ENCODE measurements around the gene PHLDB2. TPM values are rescaled to one million over a fixed set of nuclear protein-coding genes. Genes with fewer than 3 reads are reported as not detected.

The PHLDB2 gene
- total and polyA plus RNA-seq, 2 of the 13 experiments (the other 11 are each of a cell fraction or from before 2014, with no cell fraction given), result 8.4 to 23.6 TPM

DNA sequence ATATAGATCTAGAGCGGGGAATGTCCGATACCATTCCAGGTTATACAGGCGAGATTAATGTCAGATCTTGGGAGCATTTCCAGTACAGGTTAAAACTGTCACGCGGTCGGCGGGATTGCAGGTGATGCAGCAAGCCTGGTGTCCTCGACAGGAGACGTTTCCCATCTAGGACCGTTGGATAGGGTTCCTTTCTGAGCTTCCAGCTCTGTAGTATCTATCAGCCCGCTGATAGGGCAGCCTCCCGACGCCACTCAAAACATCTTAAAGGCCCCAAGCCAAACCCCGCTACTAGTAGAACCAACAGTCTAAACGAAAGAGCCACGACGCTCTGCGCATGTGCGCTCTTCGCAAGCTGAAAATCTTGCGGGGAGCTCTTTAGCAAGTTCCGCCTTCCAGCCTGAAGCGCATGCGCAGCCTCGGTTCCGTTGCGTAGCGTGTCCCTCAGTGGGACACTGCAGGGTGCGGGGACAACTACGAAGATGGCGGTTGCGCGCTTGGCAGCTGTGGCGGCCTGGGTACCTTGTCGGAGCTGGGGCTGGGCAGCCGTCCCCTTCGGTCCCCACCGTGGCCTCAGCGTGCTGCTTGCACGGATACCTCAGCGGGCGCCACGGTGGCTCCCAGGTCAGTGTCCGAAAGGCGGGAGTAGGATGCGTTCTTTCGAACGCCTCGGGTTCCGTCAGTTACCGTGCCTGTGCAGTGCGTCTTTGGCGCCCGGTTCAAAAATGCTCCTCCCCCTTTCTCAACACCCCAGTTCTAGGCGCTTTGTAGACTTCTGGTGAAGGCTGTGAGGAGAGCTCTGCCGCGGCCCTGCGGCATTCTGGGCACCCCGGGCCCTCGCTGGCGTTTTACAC lies 119.7 kb downstream of the PHLDB2 start, which contains the start of gene ABHD10:
Gene ABHD10 (plus strand): TSS at position 444 of the 851 bp plus-strand sequence. CDS start 36 bp downstream, at position 480.
- Histone ChIP-seq H3K4me1 (ENCODE audit: insufficient read depth, low read length) (peaks cover 23% of the 10 kb centered on the region), H3K4me2 (ENCODE audit: low read depth, low read length) (peak within 1 kb of the TSS; percentile 75), H3K79me2 (ENCODE audit: insufficient read depth, low read length) (peaks cover 41% of the 10 kb centered on the region), H3K27ac (ENCODE audit: extremely low read length, insufficient read depth, low read length) (peak within 1 kb of the TSS; percentile 80), H3K4me3 (replicated peaks in 1 of 3; ENCODE audit: insufficient read depth in 1 of 3, low read depth in 2 of 3, low read length in 3 of 3) (peak within 1 kb of the TSS; percentile 79 to 95 (median 86)), H3K36me3 (replicated peaks in 1 of 2; ENCODE audit: control insufficient read depth in 1 of 2, insufficient read depth in 2 of 2, low read length in 2 of 2) (0 out of 5 replicates have a peak, but pooled peaks cover 0 to 5% of the 10 kb centered on the region in 2 experiments), H3K9me3 (ENCODE audit: low read length) (no peaks in the 10 kb centered on the region), H4K20me1 (ENCODE audit: insufficient read depth, low read length) (no peaks in the 10 kb centered on the region), H3K27me3 (ENCODE audit: control insufficient read depth in 1 of 2, insufficient read depth in 2 of 2, low read length in 2 of 2) (no peaks in the 10 kb centered on the region), H3K9ac (ENCODE audit: insufficient read depth, low read depth, low read length) (peak within 1 kb of the TSS; percentile 88), H2AFZ (ENCODE audit: low read length) (peak within 1 kb of the TSS; percentile 85)
- DNase-seq (ENCODE audit: low spot score) (peak; percentile 95), ATAC-seq (peak; percentile 97), FAIRE-seq (peak; percentile 92)
- in situ Hi-C loops (cut with HindIII; ENCODE audit: extremely low pct_ligation_motif_present, low pct_unique_long_range_greater_than_20kb) (no loop called here), intact Hi-C loops (cut with micrococcal nuclease; ENCODE audit: unreplicated experiment) (no loop called here)
- POLR2A ChIA-PET, result interaction anchor here (0.6 to 2.5 kb wide), 19 partner anchors 11 to 583 kb away, joined by 3 to 21 read pairs (median 5); partner anchors contain the start of genes ATG3, SLC35A5 and TAGLN3
- WGBS (ENCODE audit: low lambda C conversion rate), result 18% methylated on average over 20 of the region's 61 CpGs
- TSS peak; percentile 56 for BruUV-seq (replicated peaks)
- CTCF ChIA-PET (ENCODE audit: low intra/inter-chr PET ratio, low total read pairs), result no interaction called here
- TF ChIP-seq, protein P1, sequence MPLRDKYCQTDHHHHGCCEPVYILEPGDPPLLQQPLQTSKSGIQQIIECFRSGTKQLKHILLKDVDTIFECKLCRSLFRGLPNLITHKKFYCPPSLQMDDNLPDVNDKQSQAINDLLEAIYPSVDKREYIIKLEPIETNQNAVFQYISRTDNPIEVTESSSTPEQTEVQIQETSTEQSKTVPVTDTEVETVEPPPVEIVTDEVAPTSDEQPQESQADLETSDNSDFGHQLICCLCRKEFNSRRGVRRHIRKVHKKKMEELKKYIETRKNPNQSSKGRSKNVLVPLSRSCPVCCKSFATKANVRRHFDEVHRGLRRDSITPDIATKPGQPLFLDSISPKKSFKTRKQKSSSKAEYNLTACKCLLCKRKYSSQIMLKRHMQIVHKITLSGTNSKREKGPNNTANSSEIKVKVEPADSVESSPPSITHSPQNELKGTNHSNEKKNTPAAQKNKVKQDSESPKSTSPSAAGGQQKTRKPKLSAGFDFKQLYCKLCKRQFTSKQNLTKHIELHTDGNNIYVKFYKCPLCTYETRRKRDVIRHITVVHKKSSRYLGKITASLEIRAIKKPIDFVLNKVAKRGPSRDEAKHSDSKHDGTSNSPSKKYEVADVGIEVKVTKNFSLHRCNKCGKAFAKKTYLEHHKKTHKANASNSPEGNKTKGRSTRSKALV (CRISPR knock-in tag; IDR thresholded peaks at IDR 0.05), result peak; percentile 40; the same call in 1 of the 2 replicates
- TF ChIP-seq PRPF4 (IDR thresholded peaks at IDR 0.05; ENCODE audit: low read depth, low read length, poor library complexity, severe bottlenecking) (no peak), AGO1 (IDR thresholded peaks at IDR 0.05; ENCODE audit: low read depth, low read length, poor library complexity, severe bottlenecking) (peak; percentile 83), JUNB (CRISPR knock-in tag; IDR thresholded peaks at IDR 0.05; ENCODE audit: borderline replicate concordance) (no peak), ARID2 (CRISPR knock-in tag; IDR thresholded peaks at IDR 0.05; ENCODE audit: borderline replicate concordance) (peak; percentile 93), SETDB1 (CRISPR knock-in tag; IDR thresholded peaks at IDR 0.05; ENCODE audit: borderline replicate concordance) (no peak)
- TF ChIP-seq, protein P2, sequence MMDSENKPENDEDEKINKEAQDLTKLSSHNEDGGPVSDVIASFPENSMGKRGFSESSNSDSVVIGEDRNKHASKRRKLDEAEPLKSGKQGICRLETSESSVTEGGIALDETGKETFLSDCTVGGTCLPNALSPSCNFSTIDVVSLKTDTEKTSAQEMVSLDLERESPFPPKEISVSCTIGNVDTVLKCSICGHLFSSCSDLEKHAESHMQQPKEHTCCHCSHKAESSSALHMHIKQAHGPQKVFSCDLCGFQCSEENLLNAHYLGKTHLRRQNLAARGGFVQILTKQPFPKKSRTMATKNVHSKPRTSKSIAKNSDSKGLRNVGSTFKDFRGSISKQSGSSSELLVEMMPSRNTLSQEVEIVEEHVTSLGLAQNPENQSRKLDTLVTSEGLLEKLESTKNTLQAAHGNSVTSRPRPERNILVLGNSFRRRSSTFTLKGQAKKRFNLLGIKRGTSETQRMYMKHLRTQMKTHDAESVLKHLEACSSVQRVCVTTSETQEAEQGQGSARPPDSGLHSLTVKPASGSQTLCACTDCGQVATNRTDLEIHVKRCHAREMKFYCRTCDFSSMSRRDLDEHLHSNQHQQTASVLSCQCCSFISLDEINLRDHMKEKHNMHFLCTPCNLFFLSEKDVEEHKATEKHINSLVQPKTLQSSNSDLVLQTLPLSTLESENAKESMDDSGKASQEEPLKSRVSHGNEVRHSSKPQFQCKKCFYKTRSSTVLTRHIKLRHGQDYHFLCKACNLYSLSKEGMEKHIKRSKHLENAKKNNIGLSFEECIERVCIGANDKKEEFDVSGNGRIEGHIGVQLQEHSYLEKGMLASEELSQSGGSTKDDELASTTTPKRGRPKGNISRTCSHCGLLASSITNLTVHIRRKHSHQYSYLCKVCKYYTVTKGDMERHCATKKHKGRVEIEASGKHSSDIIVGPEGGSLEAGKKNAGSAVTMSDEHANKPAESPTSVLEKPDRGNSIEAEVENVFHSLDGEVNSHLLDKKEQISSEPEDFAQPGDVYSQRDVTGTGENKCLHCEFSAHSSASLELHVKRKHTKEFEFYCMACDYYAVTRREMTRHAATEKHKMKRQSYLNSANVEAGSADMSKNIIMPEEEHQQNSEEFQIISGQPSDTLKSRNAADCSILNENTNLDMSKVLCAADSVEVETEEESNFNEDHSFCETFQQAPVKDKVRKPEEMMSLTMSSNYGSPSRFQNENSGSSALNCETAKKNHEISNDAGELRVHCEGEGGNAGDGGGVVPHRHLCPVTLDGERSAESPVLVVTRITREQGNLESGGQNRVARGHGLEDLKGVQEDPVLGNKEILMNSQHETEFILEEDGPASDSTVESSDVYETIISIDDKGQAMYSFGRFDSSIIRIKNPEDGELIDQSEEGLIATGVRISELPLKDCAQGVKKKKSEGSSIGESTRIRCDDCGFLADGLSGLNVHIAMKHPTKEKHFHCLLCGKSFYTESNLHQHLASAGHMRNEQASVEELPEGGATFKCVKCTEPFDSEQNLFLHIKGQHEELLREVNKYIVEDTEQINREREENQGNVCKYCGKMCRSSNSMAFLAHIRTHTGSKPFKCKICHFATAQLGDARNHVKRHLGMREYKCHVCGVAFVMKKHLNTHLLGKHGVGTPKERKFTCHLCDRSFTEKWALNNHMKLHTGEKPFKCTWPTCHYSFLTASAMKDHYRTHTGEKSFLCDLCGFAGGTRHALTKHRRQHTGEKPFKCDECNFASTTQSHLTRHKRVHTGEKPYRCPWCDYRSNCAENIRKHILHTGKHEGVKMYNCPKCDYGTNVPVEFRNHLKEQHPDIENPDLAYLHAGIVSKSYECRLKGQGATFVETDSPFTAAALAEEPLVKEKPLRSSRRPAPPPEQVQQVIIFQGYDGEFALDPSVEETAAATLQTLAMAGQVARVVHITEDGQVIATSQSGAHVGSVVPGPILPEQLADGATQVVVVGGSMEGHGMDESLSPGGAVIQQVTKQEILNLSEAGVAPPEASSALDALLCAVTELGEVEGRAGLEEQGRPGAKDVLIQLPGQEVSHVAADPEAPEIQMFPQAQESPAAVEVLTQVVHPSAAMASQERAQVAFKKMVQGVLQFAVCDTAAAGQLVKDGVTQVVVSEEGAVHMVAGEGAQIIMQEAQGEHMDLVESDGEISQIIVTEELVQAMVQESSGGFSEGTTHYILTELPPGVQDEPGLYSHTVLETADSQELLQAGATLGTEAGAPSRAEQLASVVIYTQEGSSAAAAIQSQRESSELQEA (CRISPR knock-in tag; IDR thresholded peaks at IDR 0.05; ENCODE audit: not compliant biosample characterization), result no peak
